T-helper 2 cell treated with Interferon-gamma antibody and Interleukin-4, amounts not matched to agents 5 μg/mL and 100 μg/mL, for 36 hours (primary cell): ENCODE measurements around the gene SLC7A8.
A peak's percentile ranks its signal among the peaks of the same experiment; 100 is the strongest.

Experiments used
- DNase-seq: peaks from one replicate; pipeline ENCODE4 v3.0.0; 2021; ENCODE audit warnings: low spot score
- H3K27ac Mint-ChIP-seq: one replicate; pipeline ENCODE4 v1.8.0; 2021; ENCODE audit warnings: mild to moderate bottlenecking, mixed read lengths
- H3K27me3 Mint-ChIP-seq: one replicate; pipeline ENCODE4 v1.8.0; 2021; ENCODE audit warnings: low read depth, mixed read lengths
- H3K36me3 Mint-ChIP-seq: one replicate; pipeline ENCODE4 v1.8.0; 2021; ENCODE audit warnings: low read depth, mixed read lengths
- H3K4me1 Mint-ChIP-seq: one replicate; pipeline ENCODE4 v1.8.0; 2021; ENCODE audit warnings: low read depth, mixed read lengths
- H3K4me3 Mint-ChIP-seq: one replicate; pipeline ENCODE4 v1.8.0; 2022; ENCODE audit warnings: mild to moderate bottlenecking, moderate library complexity, mixed read lengths
- H3K9me3 Mint-ChIP-seq: one replicate; pipeline ENCODE4 v1.8.0; 2021; ENCODE audit warnings: mixed read lengths

The SLC7A8 gene

GRCh38 chr14:23102801-23103200 is 80.7 kb downstream of the SLC7A8 start:
- peaks cover 7% of the 10 kb centered on the region for H3K36me3 Mint-ChIP-seq
- no peaks in the 10 kb centered on the region for H3K9me3 Mint-ChIP-seq
- H3K27me3 Mint-ChIP-seq, result peaks cover 7% of the 10 kb centered on the region
- H3K4me1 Mint-ChIP-seq, result peaks cover under 1% of the 10 kb centered on the region
- no peak overlapping the region for H3K4me3 Mint-ChIP-seq
- DNase-seq, result no peak
- H3K27ac Mint-ChIP-seq, result no peak overlapping the region

GRCh38 chr14:23101986-23102625 is 81.4 kb downstream of the SLC7A8 start:
- peaks cover 7% of the 10 kb centered on the region for H3K4me1 Mint-ChIP-seq
- no peak overlapping the region for H3K4me3 Mint-ChIP-seq
- H3K36me3 Mint-ChIP-seq, result peaks cover 14% of the 10 kb centered on the region
- H3K9me3 Mint-ChIP-seq, result no peaks in the 10 kb centered on the region
- H3K27ac Mint-ChIP-seq, result no peak overlapping the region
- no peak for DNase-seq
- H3K27me3 Mint-ChIP-seq, result peaks cover 7% of the 10 kb centered on the region

- DNase-seq, result no peak
- Mint-ChIP-seq H3K27me3 (peaks cover 7% of the 10 kb centered on the region), H3K36me3 (peaks cover 16% of the 10 kb centered on the region), H3K4me1 (peaks cover 14% of the 10 kb centered on the region), H3K4me3 (no peak overlapping the region), H3K9me3 (no peaks in the 10 kb centered on the region), H3K27ac (no peak overlapping the region)
These were observed 82.1 kb downstream of the SLC7A8 start for GRCh38 chr14:23101213-23101970.

- no peaks in the 10 kb centered on the region for H3K9me3 Mint-ChIP-seq
- DNase-seq, result no peak
- no peak overlapping the region for H3K4me3 Mint-ChIP-seq
- H3K27ac Mint-ChIP-seq, result no peak overlapping the region
- H3K27me3 Mint-ChIP-seq, result peaks cover 7% of the 10 kb centered on the region
- peaks cover 14% of the 10 kb centered on the region for H3K4me1 Mint-ChIP-seq
- peaks cover 16% of the 10 kb centered on the region for H3K36me3 Mint-ChIP-seq
These were observed 84.1 kb downstream of the SLC7A8 start for GRCh38 chr14:23099212-23099861.

DNA sequence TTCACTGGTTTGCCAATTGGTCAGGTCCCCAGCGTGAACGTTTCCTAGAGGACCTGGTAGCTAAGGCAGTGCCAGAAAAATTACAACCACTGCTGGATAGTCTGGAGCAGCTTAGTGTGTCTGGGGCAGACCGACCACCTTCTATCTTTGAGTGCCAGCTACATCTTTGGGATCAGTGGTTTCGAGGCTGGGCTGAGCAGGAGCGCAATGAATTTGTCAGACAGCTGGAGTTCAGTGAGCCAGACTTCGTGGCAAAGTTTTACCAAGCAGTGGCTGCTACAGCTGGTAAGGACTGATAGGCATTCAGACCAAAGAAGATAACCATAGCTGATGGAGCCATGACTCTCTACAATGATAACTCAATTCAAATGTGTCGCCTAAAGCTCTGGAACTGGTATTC is 85.7 kb downstream of the SLC7A8 start:
- no peaks in the 10 kb centered on the region for H3K27me3 Mint-ChIP-seq
- peaks cover 22% of the 10 kb centered on the region for H3K4me1 Mint-ChIP-seq
- DNase-seq, result no peak
- no peaks in the 10 kb centered on the region for H3K9me3 Mint-ChIP-seq
- H3K36me3 Mint-ChIP-seq, result peaks cover 21% of the 10 kb centered on the region
- no peak overlapping the region for H3K27ac Mint-ChIP-seq
- no peak overlapping the region for H3K4me3 Mint-ChIP-seq

- Mint-ChIP-seq H3K4me1 (peaks cover 28% of the 10 kb centered on the region), H3K4me3 (no peak within 1 kb of the TSS), H3K27ac (no peak within 1 kb of the TSS), H3K36me3 (peaks cover 34% of the 10 kb centered on the region), H3K9me3 (no peaks in the 10 kb centered on the region), H3K27me3 (no peaks in the 10 kb centered on the region)
- peak; percentile 99 for DNase-seq
These were observed 88.0 kb downstream of the SLC7A8 start, which contains the start of gene C14orf119 for GRCh38 chr14:23095196-23096108. C14orf119 (plus strand) TSS chr14:23095505; CDS start chr14:23097659, 2,154 bp downstream.

- H3K36me3 Mint-ChIP-seq, result peaks cover 39% of the 10 kb centered on the region
- no peaks in the 10 kb centered on the region for H3K9me3 Mint-ChIP-seq
- H3K27ac Mint-ChIP-seq, result no peak within 1 kb of the TSS
- H3K27me3 Mint-ChIP-seq, result no peaks in the 10 kb centered on the region
- DNase-seq, result no peak
- H3K4me3 Mint-ChIP-seq, result no peak within 1 kb of the TSS
- peaks cover 28% of the 10 kb centered on the region for H3K4me1 Mint-ChIP-seq
These were observed 88.7 kb downstream of the SLC7A8 start, which contains the start of gene ACIN1 for GRCh38 chr14:23094666-23095195. ACIN1 (minus strand) TSS chr14:23095136; CDS start chr14:23095112, 24 bp downstream.

DNA sequence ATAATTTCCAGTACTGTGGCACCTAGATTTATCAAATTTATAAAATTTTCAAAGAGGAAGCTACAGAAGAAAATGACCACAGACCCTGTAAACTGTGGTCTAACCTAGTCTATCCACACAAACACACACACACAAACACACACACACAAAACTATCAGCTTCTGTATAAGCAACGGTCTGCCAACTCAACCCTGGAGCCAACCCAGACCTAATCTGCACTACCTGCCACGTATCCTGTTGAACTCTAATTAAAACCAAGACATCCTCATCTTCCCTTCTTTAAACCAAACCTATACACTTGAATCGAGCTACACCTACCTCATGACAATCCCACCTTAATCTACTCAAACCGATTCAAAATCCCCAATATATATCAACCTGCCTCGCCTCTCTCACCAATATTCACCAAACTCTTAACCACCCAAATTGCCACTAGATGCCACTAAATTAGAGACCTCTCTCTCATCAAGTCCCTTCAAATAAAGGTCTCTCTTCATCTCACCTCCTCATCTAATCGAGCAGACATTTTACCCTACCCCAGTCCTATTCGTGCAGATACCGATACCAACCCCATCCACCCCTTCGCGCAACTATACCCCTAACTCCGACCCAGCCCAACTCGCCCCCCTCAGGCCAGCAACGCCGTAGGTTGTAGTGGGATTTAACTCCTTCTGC is 89.3 kb downstream of the SLC7A8 start:
- no peaks in the 10 kb centered on the region for H3K27me3 Mint-ChIP-seq
- H3K9me3 Mint-ChIP-seq, result no peaks in the 10 kb centered on the region
- peaks cover 28% of the 10 kb centered on the region for H3K4me1 Mint-ChIP-seq
- H3K27ac Mint-ChIP-seq, result no peak overlapping the region
- H3K4me3 Mint-ChIP-seq, result no peak overlapping the region
- H3K36me3 Mint-ChIP-seq, result peaks cover 42% of the 10 kb centered on the region
- no peak for DNase-seq

DNA sequence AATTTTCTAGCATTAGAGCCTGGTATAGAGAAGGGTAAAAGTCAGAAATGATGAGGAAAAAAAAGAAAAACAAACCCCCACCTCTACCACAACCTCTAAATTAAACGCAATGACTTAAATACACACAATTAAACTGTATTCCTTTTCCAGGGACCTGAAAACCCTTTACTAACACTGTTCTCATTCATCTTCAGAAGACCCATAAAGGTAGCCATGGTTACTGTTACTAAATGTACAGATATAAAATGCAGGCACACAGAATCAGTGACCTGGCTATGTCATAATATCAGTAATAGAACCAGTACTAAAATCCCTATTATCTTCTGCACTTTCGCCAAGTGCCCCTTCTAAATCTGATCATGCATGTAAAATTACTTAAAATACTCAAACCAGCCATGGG is 89.9 kb downstream of the SLC7A8 start:
- H3K9me3 Mint-ChIP-seq, result no peaks in the 10 kb centered on the region
- peaks cover 41% of the 10 kb centered on the region for H3K36me3 Mint-ChIP-seq
- H3K27ac Mint-ChIP-seq, result no peak overlapping the region
- no peak overlapping the region for H3K4me3 Mint-ChIP-seq
- H3K27me3 Mint-ChIP-seq, result no peaks in the 10 kb centered on the region
- H3K4me1 Mint-ChIP-seq, result peaks cover 28% of the 10 kb centered on the region
- no peak for DNase-seq

- H3K36me3 Mint-ChIP-seq, result peaks cover 43% of the 10 kb centered on the region
- no peaks in the 10 kb centered on the region for H3K27me3 Mint-ChIP-seq
- peak overlapping the region; percentile 31 for H3K27ac Mint-ChIP-seq
- H3K4me3 Mint-ChIP-seq, result no peak overlapping the region
- H3K9me3 Mint-ChIP-seq, result no peaks in the 10 kb centered on the region
- peaks cover 28% of the 10 kb centered on the region for H3K4me1 Mint-ChIP-seq
- no peak for DNase-seq
These were observed 90.4 kb downstream of the SLC7A8 start for GRCh38 chr14:23093104-23093503.

GRCh38 chr14:23091294-23092225 is 91.9 kb downstream of the SLC7A8 start:
- Mint-ChIP-seq H3K27me3 (no peaks in the 10 kb centered on the region), H3K9me3 (no peaks in the 10 kb centered on the region), H3K4me1 (peaks cover 19% of the 10 kb centered on the region), H3K36me3 (peaks cover 43% of the 10 kb centered on the region), H3K27ac (no peak overlapping the region), H3K4me3 (no peak overlapping the region)
- no peak for DNase-seq

GRCh38 chr14:23090254-23090636 is 93.2 kb downstream of the SLC7A8 start:
- H3K4me1 Mint-ChIP-seq, result peaks cover 17% of the 10 kb centered on the region
- no peak overlapping the region for H3K4me3 Mint-ChIP-seq
- no peak overlapping the region for H3K27ac Mint-ChIP-seq
- H3K9me3 Mint-ChIP-seq, result no peaks in the 10 kb centered on the region
- H3K36me3 Mint-ChIP-seq, result peaks cover 49% of the 10 kb centered on the region
- no peaks in the 10 kb centered on the region for H3K27me3 Mint-ChIP-seq
- no peak for DNase-seq
